ENCODE measurements around the gene USB1.

Gene USB1

GRCh38 chr16:57970319-57970718 is 30.9 kb upstream of the USB1 start:
- ChIA-PET CTCF (interaction anchor here (0.6 kb wide), 1 partner anchor 152 kb away, joined by 3 read pairs; no protein-coding TSS in a partner anchor), POLR2A (no interaction called here)
- Histone ChIP-seq H3K4me3 (ENCODE audit: low read depth, low read length) (no peak overlapping the region), H3K36me3 (ENCODE audit: control insufficient read depth in 2 of 2, insufficient read depth in 1 of 2, low read length in 2 of 2) (no peaks in the 10 kb centered on the region), H3K4me1 (ENCODE audit: control insufficient read depth, insufficient read depth, low read length) (no peaks in the 10 kb centered on the region), H3K27ac (ENCODE audit: extremely low read depth, low read depth, low read length) (no peak overlapping the region), H3K9me3 (ENCODE audit: control insufficient read depth, insufficient read depth, low read depth, low read length) (no peaks in the 10 kb centered on the region)
- TF ChIP-seq ZNF292 (tag by site-specific recombination; IDR thresholded peaks at IDR 0.05; ENCODE audit: borderline replicate concordance, low read depth) (no peak), ZNF416 (tag by site-specific recombination; IDR thresholded peaks at IDR 0.05) (no peak), ZNF433 (tag by site-specific recombination; IDR thresholded peaks at IDR 0.05; ENCODE audit: low read depth) (no peak), ZNF768 (tag by site-specific recombination; IDR thresholded peaks at IDR 0.05) (no peak), ZNF48 (tag by site-specific recombination; IDR thresholded peaks at IDR 0.05) (no peak), ZNF560 (tag by site-specific recombination; IDR thresholded peaks at IDR 0.05; ENCODE audit: borderline replicate concordance) (no peak), ZNF837 (tag by site-specific recombination; IDR thresholded peaks at IDR 0.05) (no peak), ZNF121 (tag by site-specific recombination; IDR thresholded peaks at IDR 0.05) (no peak), ZNF19 (tag by site-specific recombination; IDR thresholded peaks at IDR 0.05; ENCODE audit: low read depth) (no peak), ZNF37A (tag by site-specific recombination; IDR thresholded peaks at IDR 0.05) (no peak), ZNF623 (tag by site-specific recombination; IDR thresholded peaks at IDR 0.05) (no peak)
- TF ChIP-seq, protein P1, sequence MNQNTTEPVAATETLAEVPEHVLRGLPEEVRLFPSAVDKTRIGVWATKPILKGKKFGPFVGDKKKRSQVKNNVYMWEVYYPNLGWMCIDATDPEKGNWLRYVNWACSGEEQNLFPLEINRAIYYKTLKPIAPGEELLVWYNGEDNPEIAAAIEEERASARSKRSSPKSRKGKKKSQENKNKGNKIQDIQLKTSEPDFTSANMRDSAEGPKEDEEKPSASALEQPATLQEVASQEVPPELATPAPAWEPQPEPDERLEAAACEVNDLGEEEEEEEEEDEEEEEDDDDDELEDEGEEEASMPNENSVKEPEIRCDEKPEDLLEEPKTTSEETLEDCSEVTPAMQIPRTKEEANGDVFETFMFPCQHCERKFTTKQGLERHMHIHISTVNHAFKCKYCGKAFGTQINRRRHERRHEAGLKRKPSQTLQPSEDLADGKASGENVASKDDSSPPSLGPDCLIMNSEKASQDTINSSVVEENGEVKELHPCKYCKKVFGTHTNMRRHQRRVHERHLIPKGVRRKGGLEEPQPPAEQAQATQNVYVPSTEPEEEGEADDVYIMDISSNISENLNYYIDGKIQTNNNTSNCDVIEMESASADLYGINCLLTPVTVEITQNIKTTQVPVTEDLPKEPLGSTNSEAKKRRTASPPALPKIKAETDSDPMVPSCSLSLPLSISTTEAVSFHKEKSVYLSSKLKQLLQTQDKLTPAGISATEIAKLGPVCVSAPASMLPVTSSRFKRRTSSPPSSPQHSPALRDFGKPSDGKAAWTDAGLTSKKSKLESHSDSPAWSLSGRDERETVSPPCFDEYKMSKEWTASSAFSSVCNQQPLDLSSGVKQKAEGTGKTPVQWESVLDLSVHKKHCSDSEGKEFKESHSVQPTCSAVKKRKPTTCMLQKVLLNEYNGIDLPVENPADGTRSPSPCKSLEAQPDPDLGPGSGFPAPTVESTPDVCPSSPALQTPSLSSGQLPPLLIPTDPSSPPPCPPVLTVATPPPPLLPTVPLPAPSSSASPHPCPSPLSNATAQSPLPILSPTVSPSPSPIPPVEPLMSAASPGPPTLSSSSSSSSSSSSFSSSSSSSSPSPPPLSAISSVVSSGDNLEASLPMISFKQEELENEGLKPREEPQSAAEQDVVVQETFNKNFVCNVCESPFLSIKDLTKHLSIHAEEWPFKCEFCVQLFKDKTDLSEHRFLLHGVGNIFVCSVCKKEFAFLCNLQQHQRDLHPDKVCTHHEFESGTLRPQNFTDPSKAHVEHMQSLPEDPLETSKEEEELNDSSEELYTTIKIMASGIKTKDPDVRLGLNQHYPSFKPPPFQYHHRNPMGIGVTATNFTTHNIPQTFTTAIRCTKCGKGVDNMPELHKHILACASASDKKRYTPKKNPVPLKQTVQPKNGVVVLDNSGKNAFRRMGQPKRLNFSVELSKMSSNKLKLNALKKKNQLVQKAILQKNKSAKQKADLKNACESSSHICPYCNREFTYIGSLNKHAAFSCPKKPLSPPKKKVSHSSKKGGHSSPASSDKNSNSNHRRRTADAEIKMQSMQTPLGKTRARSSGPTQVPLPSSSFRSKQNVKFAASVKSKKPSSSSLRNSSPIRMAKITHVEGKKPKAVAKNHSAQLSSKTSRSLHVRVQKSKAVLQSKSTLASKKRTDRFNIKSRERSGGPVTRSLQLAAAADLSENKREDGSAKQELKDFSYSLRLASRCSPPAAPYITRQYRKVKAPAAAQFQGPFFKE (tag by site-specific recombination; IDR thresholded peaks at IDR 0.05; ENCODE audit: borderline replicate concordance): no peak
- TF ChIP-seq, protein P2, sequence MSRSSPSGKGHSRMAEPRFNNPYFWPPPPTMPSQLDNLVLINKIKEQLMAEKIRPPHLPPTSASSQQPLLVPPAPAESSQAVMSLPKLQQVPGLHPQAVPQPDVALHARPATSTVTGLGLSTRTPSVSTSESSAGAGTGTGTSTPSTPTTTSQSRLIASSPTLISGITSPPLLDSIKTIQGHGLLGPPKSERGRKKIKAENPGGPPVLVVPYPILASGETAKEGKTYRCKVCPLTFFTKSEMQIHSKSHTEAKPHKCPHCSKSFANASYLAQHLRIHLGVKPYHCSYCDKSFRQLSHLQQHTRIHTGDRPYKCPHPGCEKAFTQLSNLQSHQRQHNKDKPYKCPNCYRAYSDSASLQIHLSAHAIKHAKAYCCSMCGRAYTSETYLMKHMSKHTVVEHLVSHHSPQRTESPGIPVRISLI (tag by site-specific recombination; IDR thresholded peaks at IDR 0.05): no peak

DNA sequence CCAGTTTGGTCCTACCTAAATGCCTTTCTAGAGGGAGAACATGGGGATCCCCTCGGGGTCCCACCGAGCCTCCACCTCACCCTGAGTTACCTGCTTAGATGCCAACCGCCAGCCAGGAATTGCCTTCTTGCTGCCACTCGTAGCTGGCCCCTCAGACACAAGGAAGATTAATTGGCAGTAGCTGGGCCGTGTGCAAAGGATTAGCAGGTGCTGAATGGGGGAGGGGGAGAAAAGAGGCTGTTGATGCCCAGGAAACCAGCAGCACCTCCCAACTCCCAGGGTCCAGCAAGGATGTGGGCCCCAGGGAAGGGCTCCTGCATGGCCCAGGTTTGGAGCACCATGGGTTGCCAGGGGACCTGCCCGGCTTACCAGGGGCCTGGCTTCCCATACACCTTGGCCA is 30.2 kb upstream of the USB1 start, which contains the start of gene CNGB1:
Gene CNGB1, minus strand, starts transcription at position 159 of the 400 bp plus-strand sequence. CDS start 3,842 bp downstream, outside the sequence.
- Histone ChIP-seq H3K27ac (ENCODE audit: extremely low read depth, low read depth, low read length) (no peak within 1 kb of the TSS), H3K4me1 (ENCODE audit: control insufficient read depth, insufficient read depth, low read length) (no peaks in the 10 kb centered on the region), H3K9me3 (ENCODE audit: control insufficient read depth, insufficient read depth, low read depth, low read length) (no peaks in the 10 kb centered on the region), H3K36me3 (ENCODE audit: control insufficient read depth in 2 of 2, insufficient read depth in 1 of 2, low read length in 2 of 2) (no peaks in the 10 kb centered on the region), H3K4me3 (ENCODE audit: low read depth, low read length) (no peak within 1 kb of the TSS)
- POLR2A ChIA-PET: no interaction called here
- CTCF ChIA-PET: interaction anchor here (0.6 kb wide), 2 partner anchors 101 to 153 kb away, joined by 3 read pairs; no protein-coding TSS in a partner anchor
- TF ChIP-seq ZNF76 (tag by site-specific recombination; IDR thresholded peaks at IDR 0.05; ENCODE audit: borderline replicate concordance, low read depth): no peak
- no peak for TF ChIP-seq SCRT1 (tag by site-specific recombination; IDR thresholded peaks at IDR 0.05; ENCODE audit: borderline replicate concordance)
- TF ChIP-seq ZNF394 (tag by site-specific recombination; IDR thresholded peaks at IDR 0.05; ENCODE audit: borderline replicate concordance): no peak
- no peak for TF ChIP-seq ZFP3 (tag by site-specific recombination; IDR thresholded peaks at IDR 0.05; ENCODE audit: low read depth)
- TF ChIP-seq, protein P3, sequence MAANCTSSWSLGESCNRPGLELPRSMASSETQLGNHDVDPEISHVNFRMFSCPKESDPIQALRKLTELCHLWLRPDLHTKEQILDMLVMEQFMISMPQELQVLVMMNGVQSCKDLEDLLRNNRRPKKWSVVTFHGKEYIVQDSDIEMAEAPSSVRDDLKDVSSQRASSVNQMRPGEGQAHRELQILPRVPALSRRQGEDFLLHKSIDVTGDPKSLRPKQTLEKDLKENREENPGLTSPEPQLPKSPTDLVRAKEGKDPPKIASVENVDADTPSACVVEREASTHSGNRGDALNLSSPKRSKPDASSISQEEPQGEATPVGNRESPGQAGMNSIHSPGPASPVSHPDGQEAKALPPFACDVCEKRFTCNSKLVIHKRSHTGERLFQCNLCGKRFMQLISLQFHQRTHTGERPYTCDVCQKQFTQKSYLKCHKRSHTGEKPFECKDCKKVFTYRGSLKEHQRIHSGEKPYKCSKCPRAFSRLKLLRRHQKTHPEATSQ (tag by site-specific recombination; IDR thresholded peaks at IDR 0.05): no peak
- TF ChIP-seq YY1 (tag by site-specific recombination; IDR thresholded peaks at IDR 0.05): no peak
- no peak for TF ChIP-seq PRDM1 (tag by site-specific recombination; IDR thresholded peaks at IDR 0.05)
- TF ChIP-seq ZNF350 (tag by site-specific recombination; IDR thresholded peaks at IDR 0.05): no peak
- TF ChIP-seq KLF7 (tag by site-specific recombination; IDR thresholded peaks at IDR 0.05; ENCODE audit: borderline replicate concordance): no peak
- TF ChIP-seq ZNF544 (tag by site-specific recombination; IDR thresholded peaks at IDR 0.05): no peak

All from HEK293 (cell line).